NCI-H82 treated with DMSO at 0.1 percent for 48 hours (cell line): ENCODE data around the gene ADGRB2.

Source experiments
- DNase-seq: peaks from one replicate; lab custom pipeline; 2025; ENCODE audit not compliant: unreplicated experiment; lab: John Stamatoyannopoulos, UW

ADGRB2 gene

DNA sequence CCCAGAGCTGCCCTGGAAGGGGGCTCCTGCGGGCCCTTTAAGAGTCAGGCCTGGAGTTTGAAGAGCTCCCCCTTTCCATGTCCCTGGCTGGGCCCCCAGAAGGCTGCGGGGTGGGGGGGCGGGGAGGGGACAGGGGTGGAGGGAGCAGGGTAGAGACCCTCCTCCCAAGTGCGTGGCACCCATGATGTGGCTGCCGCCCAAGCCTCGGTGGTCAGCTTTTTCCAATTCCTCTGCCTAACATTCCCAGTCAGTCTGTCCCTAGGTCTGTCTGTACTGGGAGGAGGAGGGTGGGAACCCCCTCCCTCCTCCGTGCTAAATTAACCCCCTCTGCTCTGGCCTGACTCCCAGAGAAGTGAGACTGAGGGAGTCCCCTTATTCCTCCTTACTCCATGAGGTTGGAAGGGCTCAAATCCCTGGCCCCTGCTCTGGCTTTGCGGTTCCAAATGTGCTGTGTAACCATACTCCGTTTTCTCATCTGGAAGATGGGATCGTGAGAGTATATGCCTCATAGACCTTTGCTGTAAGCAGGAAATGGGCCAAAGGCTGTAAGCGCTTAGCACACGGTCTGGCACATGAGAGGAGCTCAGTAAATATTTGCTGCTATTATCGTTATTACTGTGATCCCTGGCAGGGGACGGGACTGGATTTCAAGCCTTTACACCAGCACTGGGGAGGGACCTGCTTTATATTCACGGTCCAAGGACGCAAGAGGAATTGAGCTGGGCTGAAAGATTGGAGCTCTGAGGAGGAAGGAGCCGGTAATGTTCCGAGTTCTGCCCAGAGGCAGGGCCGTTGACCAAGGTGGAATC is 59.7 kb downstream of the ADGRB2 start:
- DNase-seq: no peak

- DNase-seq: no peak
Measured at GRCh38 chr1:31703431-31704270, 60.5 kb downstream of the ADGRB2 start, which contains the start of gene COL16A1. Gene COL16A1 (minus strand): TSS chr1:31704017. CDS start chr1:31702193, 1,824 bp downstream.

GRCh38 chr1:31702836-31703404 is 61.2 kb downstream of the ADGRB2 start:
- DNase-seq: no peak

GRCh38 chr1:31701091-31701736 is 62.9 kb downstream of the ADGRB2 start:
- DNase-seq: no peak

DNA sequence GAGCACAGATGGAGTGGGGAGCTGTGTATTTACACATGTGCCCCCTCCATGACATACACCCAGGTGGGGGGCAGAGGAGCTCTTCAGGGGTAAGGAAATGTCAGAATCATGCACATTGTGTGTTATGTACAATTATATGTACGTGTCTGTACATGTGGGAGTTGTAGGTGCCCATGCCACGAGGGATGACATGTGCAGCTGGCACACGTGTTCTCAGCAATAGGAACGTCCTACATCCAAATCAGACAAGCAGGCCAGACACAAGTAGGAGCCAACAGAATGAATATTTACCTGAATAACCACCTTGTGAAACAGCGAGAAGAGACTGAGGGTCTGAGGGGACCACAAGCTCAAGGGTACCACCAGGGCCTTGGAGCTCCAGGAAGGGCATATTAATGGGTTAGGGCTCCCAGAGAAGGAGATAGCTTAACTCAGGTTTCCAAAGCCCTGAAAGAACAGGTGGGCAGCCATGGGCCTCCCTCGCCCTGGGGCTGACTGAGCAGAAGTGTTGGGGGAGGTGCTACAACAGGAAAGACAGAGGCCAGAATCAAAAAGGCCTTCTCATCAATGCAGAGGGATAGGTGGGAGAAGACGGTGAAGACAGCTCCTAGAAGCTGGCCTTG is 63.6 kb downstream of the ADGRB2 start:
- DNase-seq: no peak

DNA sequence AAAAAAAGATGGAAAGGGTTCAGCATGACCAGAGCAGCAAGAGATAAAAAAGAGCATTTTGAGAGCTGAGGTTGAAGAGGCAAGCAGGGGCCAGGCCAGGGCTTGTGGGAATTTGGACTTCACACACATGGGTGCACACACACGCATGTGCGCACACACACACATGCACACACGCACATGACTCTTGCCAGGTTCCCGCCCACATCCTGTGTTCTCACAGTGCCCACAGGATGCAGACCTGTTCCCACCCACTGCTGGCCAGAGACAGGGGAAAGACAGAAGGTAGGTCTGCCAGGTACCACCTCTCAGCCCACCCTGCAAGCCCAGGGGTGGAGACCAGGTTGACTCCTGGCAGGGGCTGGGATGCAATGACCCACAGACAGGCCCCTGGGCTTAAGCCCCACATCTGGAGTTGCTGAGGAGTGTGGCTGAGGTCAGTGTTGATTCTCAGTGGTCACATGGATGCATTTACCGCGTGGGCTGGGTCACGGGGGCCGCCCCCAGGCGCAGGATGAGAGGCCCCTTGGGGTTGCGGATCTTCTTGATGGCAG is 64.7 kb downstream of the ADGRB2 start:
- DNase-seq: no peak

GRCh38 chr1:31697369-31697984 is 66.7 kb downstream of the ADGRB2 start:
- no peak for DNase-seq

DNA sequence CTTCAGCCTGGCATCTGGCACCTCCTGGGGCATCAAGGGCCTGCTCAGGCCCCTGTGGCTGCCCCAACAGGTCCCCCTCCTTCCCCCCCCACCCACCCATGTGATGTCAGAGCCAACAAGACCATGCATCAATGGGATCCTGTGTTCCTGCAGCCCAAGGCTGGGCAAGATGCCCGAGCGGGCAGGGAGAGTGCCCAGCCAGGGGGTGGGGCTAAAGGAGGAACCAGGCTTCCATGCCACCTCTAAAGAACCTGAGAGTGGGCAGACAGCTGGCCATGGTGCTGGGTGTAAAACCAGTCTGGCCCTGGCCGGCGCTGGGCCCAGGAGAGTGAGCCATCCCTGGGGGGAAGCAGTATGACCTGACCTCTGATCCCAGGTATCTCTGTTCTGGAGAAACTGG is 67.9 kb downstream of the ADGRB2 start:
- DNase-seq: no peak

- no peak for DNase-seq
Measured at GRCh38 chr1:31695327-31695726, 68.8 kb downstream of the ADGRB2 start.

DNA sequence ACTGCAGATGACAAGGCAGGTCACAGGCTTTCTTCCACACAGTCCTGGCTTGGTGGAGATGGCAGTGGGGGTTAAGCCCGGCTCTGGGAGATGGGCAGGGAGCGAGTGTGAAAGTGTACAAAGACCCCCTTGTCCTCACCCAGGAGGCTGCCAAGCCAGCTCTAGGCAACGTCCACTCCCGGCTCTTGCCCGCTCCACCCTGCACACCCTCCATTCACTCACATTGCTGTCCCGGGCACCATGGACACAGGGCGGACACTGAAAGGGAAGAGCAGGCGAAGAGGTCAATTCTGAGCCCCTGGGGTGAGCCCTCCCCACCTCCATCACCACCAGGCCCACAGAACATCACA is 69.2 kb downstream of the ADGRB2 start:
- no peak for DNase-seq

- no peak for DNase-seq
Measured at GRCh38 chr1:31694069-31694963, 69.8 kb downstream of the ADGRB2 start.

DNA sequence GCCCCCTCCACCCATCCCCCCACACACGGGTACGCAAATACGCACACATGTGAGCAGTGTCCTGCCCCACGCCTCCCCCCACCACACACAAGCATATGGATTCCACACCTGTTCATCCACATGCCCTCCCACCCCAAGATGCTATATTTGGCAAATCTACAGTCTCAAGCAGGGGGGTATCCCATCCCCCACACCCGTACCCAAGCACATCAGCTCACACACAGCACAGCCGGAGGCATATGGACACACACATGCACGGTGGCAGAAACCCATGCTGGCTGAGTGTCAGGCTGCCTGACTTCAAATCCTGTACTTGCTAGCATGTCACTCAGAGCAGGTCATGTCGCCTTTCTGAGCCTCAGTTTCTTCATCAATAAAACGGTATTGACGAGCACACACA is 70.9 kb downstream of the ADGRB2 start:
- DNase-seq: no peak

DNA sequence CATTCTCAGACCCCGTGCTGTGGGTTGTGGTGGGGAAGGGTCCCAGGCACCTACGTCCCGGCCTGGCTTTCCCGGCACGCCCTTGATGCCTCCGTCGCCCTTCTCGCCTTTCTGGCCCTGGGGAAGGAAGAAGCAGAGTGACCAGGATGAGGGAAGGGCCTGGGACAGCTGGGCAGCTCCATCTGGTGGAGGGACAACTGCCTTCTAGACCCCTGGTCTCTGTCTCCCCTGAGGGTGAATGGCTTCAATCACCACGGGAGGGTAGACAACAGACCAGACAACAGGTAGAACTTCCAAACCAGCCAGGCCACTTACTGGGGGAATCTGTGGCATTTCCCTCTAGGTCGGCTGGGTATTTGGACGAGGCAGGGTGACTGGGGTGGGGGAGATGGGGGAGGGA is 72.2 kb downstream of the ADGRB2 start:
- DNase-seq: no peak

DNA sequence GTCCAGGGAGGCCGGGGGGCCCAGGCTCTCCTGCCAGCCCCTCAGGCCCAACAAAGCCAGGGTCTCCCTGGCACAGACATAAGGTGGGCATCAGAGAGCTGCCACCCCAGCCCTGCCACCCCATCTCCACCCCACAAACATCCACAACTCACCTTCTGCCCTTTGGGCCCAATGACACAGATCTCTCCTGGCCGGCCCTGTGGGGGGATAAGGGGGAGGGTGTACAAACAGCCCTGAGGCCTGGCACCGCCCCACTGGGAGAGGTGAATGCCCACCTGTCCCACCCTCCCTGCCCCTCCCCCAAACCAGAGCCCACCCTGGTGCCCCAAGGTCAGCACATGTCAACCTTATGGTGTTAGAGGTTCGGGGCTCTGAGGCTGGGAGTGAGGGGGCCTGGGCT is 72.7 kb downstream of the ADGRB2 start:
- no peak for DNase-seq

DNA sequence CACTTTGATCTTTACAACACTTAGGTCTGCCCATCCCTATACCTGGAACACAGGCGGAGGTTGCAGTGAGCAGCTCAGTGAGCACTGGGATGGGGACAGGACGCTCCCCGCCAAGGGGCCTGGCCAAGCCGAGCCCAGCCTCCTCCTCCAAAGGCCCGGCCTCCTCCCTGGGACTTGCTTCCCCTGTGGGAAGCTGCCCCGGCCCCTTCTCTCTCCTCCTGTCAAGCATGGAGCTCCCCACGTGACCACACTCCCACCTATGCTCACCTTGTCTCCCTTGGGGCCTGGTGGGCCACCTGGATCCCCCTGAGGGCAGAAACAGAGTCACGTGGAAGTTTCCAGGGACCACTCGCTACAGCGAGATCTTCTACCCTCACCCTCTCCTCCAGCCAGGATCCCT is 73.2 kb downstream of the ADGRB2 start:
- no peak for DNase-seq

- no peak for DNase-seq
Measured at GRCh38 chr1:31689854-31690253, 74.3 kb downstream of the ADGRB2 start.

GRCh38 chr1:31689379-31689778 is 74.8 kb downstream of the ADGRB2 start:
- no peak for DNase-seq

DNA sequence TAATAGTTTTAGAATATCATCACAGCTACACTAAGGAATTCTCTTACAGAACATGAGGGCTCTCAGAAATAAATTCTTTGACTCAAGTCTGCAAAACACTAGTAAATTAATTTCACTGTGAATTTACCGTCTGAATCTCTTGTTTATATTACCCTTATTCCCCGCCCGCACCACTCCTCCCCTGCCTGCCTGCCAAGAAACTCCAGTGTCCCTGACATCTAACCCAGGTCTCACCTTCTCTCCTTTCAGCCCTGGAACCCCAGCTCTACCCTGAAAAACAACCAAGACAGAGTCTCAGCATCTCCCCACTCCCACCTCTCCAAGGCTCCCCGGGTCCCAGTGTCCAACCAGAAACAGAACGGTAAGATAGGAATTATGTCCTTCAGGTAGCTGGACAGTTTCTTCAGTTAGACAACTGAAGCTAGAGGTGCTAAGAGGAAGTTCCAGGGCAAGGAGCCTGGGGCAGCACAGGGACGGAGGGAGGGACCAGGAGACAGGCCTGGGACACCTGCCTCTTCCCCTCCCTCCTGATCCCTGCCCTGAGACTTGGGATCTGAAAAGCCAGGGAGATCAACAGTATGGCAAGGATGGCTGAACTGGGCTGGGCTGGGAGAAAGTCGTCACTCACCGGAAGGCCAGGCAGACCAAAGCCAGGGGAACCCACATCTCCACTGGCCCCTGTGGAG is 75.8 kb downstream of the ADGRB2 start:
- DNase-seq: no peak

GRCh38 chr1:31687601-31688000 is 76.5 kb downstream of the ADGRB2 start:
- no peak for DNase-seq
